Endothelial cell of umbilical vein (primary cell): Measurements from ENCODE around the gene BCL2L14. TPM values are rescaled to one million over a fixed set of nuclear protein-coding genes. Genes with fewer than 3 reads are reported as not detected.
"Not testable (repeated sequence)": the region's sequence is repeated elsewhere in the genome, so short reads cannot be mapped to it uniquely, and the experiment has no call there.

ENCODE experiments used
- BruUV-seq: library from RNA; stranded (reverse); fragments of 400-500 nt; replicated peaks from 2 replicates; lab custom pipeline; 2021; lab: Mats Ljungman, UMichigan
- CTCF ChIA-PET: fragments of 300-600, 350-600 bp; sonication (Branson Sonifier 250); formaldehyde crosslinking; loops from one replicate; lab custom pipeline; 2021; ENCODE audit warnings: antibody characterized with exemption, inconsistent platforms; lab: Charles Lee
- POLR2A ChIA-PET: fragments of 300-600, 350-600 bp; sonication (Branson Sonifier 250); formaldehyde crosslinking; loops from one replicate; lab custom pipeline; 2021; ENCODE audit warnings: antibody characterized with exemption, inconsistent platforms; lab: Charles Lee
- DNase-seq: peaks from one replicate; pipeline ENCODE4 v3.0.0-alpha.2; 2011; ENCODE audit warnings: low read depth, low spot score
- FAIRE-seq: peaks from 2 replicates; lab custom pipeline; 2011; peaks lifted over from hg19 to GRCh38; lab: Jason Lieb, UNC
- H2AFZ ChIP-seq: 2 replicates; pipeline ENCODE4 v1.6.0; 2012; ENCODE audit warnings: low read depth, low read length, control low read depth, inconsistent platforms
- H3K27ac ChIP-seq: 2 replicates; pipeline ENCODE4 v1.5.1; 2011; ENCODE audit warnings: low read depth, mild to moderate bottlenecking, control low read depth, low read length, moderate library complexity; ENCODE audit not compliant: insufficient read depth
- H3K27me3 ChIP-seq, 2 experiments: 2 replicates each; pipeline versions ENCODE4 v1.6.0 to v1.6.1; 2011; ENCODE audit warnings: low read length in 2 of 2, mixed read lengths in 1 of 2; ENCODE audit not compliant: control insufficient read depth in 2 of 2, insufficient read depth in 2 of 2
- H3K36me3 ChIP-seq, 2 experiments: 2 replicates in 1 of 2; 3 replicates in 1 of 2; pipeline ENCODE4 v1.5.1; 2011; ENCODE audit warnings: low read length in 2 of 2, mild to moderate bottlenecking in 1 of 2, moderate library complexity in 1 of 2; ENCODE audit not compliant: control insufficient read depth in 2 of 2, insufficient read depth in 2 of 2; ENCODE audit errors: extremely low read depth in 1 of 2
- H3K4me1 ChIP-seq: 3 replicates; pipeline ENCODE4 v1.5.1; 2011; ENCODE audit warnings: mild to moderate bottlenecking, low read length; ENCODE audit not compliant: control insufficient read depth, insufficient read depth; ENCODE audit errors: extremely low read depth
- H3K4me2 ChIP-seq: 2 replicates; pipeline ENCODE4 v1.6.1; 2011; ENCODE audit warnings: low read length, control low read depth, mixed read lengths; ENCODE audit not compliant: insufficient read depth
- H3K4me3 ChIP-seq, 3 experiments: fragments of 200-600 bp in 1 of 3; sonication (generic), shearing (Covaris generic) in 1 of 3; replicated peaks in 1 of 3; 2 replicates each; pipeline ENCODE4 v1.5.1; 2011 to 2016; ENCODE audit warnings: control low read depth in 3 of 3, low read length in 3 of 3, mild to moderate bottlenecking in 2 of 3, inconsistent platforms in 1 of 3, low read depth in 1 of 3, moderate library complexity in 1 of 3; ENCODE audit not compliant: insufficient read depth in 1 of 3
- H3K79me2 ChIP-seq: 2 replicates; pipeline ENCODE4 v1.6.0; 2012; ENCODE audit warnings: low read length, inconsistent platforms; ENCODE audit not compliant: control insufficient read depth, insufficient read depth
- H3K9ac ChIP-seq: replicated peaks from 2 replicates; pipeline ENCODE3; 2011; ENCODE audit warnings: low read length, control low read depth; ENCODE audit not compliant: insufficient read depth; ENCODE audit errors: extremely low read depth
- H3K9me1 ChIP-seq: replicated peaks from 3 replicates; pipeline ENCODE4 v1.6.0; 2011; ENCODE audit warnings: mild to moderate bottlenecking, low read length; ENCODE audit not compliant: control insufficient read depth, insufficient read depth; ENCODE audit errors: extremely low read depth
- H3K9me3 ChIP-seq: replicated peaks from 2 replicates; pipeline ENCODE4 v1.5.1; 2012; ENCODE audit warnings: low read length, inconsistent platforms; ENCODE audit not compliant: control insufficient read depth, insufficient read depth
- H4K20me1 ChIP-seq: replicated peaks from 2 replicates; pipeline ENCODE3; 2011; ENCODE audit warnings: mild to moderate bottlenecking, low read length; ENCODE audit not compliant: control insufficient read depth, insufficient read depth; ENCODE audit errors: extremely low read depth
- POLR2A ChIP-seq: IDR thresholded peaks from 2 replicates; pipeline ENCODE4 v1.6.1; 2012; ENCODE audit warnings: low read depth, mild to moderate bottlenecking, control low read depth, low read length
- POLR2AphosphoS5 ChIP-seq: IDR thresholded peaks from 2 replicates; pipeline ENCODE4 v1.6.1; 2012; ENCODE audit warnings: low read depth, mild to moderate bottlenecking, control low read depth, low read length, moderate library complexity; ENCODE audit not compliant: insufficient read depth
- dilution Hi-C: fragments of 300-500 bp; cut with MboI; formaldehyde crosslinking; loops from one replicate; pipeline ENCODE4 v1.15.0; 2019; ENCODE audit warnings: low sequenced_read_pairs; ENCODE audit not compliant: extremely low pct_ligation_motif_present
- intact Hi-C: fragments of 100-400 bp; cut with micrococcal nuclease; formaldehyde crosslinking; loops from one replicate; pipeline ENCODE4 v1.10.0; 2022
- polyA plus RNA-seq, 4 experiments: library from polyadenylated mRNA; depleted of rRNA in 3 of 4; stranded (reverse) in 3 of 4; unstranded in 1 of 4; fragments of >200 nt; gene quantifications; 2 replicates each; pipeline versions ENCODE4 v1.2.1 to v1.2.3, GENCODE V29; 2011 to 2012; ENCODE audit warnings: missing spikeins in 1 of 4
- total RNA-seq: library from RNA; stranded (reverse); gene quantifications from 2 replicates; pipeline ENCODE4 v1.2.3, GENCODE V29; 2021

The BCL2L14 gene
- total and polyA plus RNA-seq, 2 donors (not counting 3 experiments of a cell fraction or from before 2014, with no cell fraction given) = not detected

- Histone ChIP-seq H3K4me1 (no peaks in the 10 kb centered on the region), H3K9ac (no peak overlapping the region), H3K9me1 (no peaks in the 10 kb centered on the region), H3K9me3 (no peaks in the 10 kb centered on the region), H2AFZ (no peak overlapping the region), H3K4me2 (no peak overlapping the region), H3K27ac (no peak overlapping the region), H4K20me1 (no peaks in the 10 kb centered on the region), H3K79me2 (no peaks in the 10 kb centered on the region), H3K27me3 (no peaks in the 10 kb centered on the region), H3K36me3 (no peaks in the 10 kb centered on the region), H3K4me3 (no peak overlapping the region)
- BruUV-seq = no TSS peak
- DNase-seq = no peak
- TF ChIP-seq POLR2AphosphoS5 (no peak), POLR2A (no peak)
- FAIRE-seq = no peak
- POLR2A ChIA-PET = no interaction called here
- dilution Hi-C loops (no loop called here), intact Hi-C loops (no loop called here)
- CTCF ChIA-PET = interaction anchor here (0.6 to 1.0 kb wide), 3 partner anchors 13 to 41 kb away, joined by 3 read pairs; no protein-coding TSS in a partner anchor
Observed at GRCh38 chr12:12108441-12109058, 37.8 kb downstream of the BCL2L14 start.

GRCh38 chr12:12110923-12111555 is 40.3 kb downstream of the BCL2L14 start:
- H3K27ac ChIP-seq, H3K36me3 ChIP-seq, DNase-seq, H2AFZ ChIP-seq, FAIRE-seq, dilution Hi-C loops, H3K9me1 ChIP-seq, H3K27me3 ChIP-seq, CTCF ChIA-PET, H3K9ac ChIP-seq, BruUV-seq, H4K20me1 ChIP-seq, H3K4me2 ChIP-seq, intact Hi-C loops, H3K9me3 ChIP-seq, POLR2A ChIA-PET, H3K4me3 ChIP-seq, H3K79me2 ChIP-seq, H3K4me1 ChIP-seq: not testable (repeated sequence)
